Measurements from ENCODE around the gene TMEM175. TPM values are rescaled to one million over a fixed set of nuclear protein-coding genes. Genes with fewer than 3 reads are reported as not detected.

The TMEM175 gene
- total RNA-seq, 3 donors from 2014 or later: 26.2 to 32.2 (median 28.2) TPM

GRCh38 chr4:898869-899555, 33.2 kb upstream of the TMEM175 start:
- Histone ChIP-seq H3K4me3 (no peak overlapping the region), H3K4me1 (no peaks in the 10 kb centered on the region), H3K36me3 (no peaks in the 10 kb centered on the region), H3K27me3 (no peaks in the 10 kb centered on the region), H3K9me3 (no peaks in the 10 kb centered on the region), H3K27ac (no peak overlapping the region)
- TF ChIP-seq POLR2AphosphoS5 (IDR thresholded peaks at IDR 0.05): no peak
- no peak for TF ChIP-seq CTCF (IDR thresholded peaks at IDR 0.05)
- TF ChIP-seq POLR2A (IDR thresholded peaks at IDR 0.05): no peak
- intact Hi-C loops (cut with DNase I; ENCODE audit: low total_unique reads): no loop called here
- DNase-seq (ENCODE audit: low spot score in 2 of 2): no peak

- no peaks in the 10 kb centered on the region for H3K9me3 ChIP-seq
- intact Hi-C loops (cut with DNase I; ENCODE audit: low total_unique reads): no loop called here
- no peaks in the 10 kb centered on the region for H3K36me3 ChIP-seq
- H3K27ac ChIP-seq: no peak overlapping the region
- no peaks in the 10 kb centered on the region for H3K27me3 ChIP-seq
- H3K4me1 ChIP-seq: no peaks in the 10 kb centered on the region
- DNase-seq (ENCODE audit: low spot score in 2 of 2): no peak
- TF ChIP-seq POLR2A (IDR thresholded peaks at IDR 0.05) (no peak), CTCF (IDR thresholded peaks at IDR 0.05) (no peak), POLR2AphosphoS5 (IDR thresholded peaks at IDR 0.05) (no peak)
- no peak overlapping the region for H3K4me3 ChIP-seq
These were observed 32.7 kb upstream of the TMEM175 start for GRCh38 chr4:899556-899906.

GRCh38 chr4:900073-900472, 32.2 kb upstream of the TMEM175 start:
- no peak overlapping the region for H3K27ac ChIP-seq
- no peaks in the 10 kb centered on the region for H3K4me1 ChIP-seq
- DNase-seq (ENCODE audit: low spot score in 2 of 2): no peak
- no peaks in the 10 kb centered on the region for H3K27me3 ChIP-seq
- H3K36me3 ChIP-seq: no peaks in the 10 kb centered on the region
- H3K9me3 ChIP-seq: no peaks in the 10 kb centered on the region
- no peak overlapping the region for H3K4me3 ChIP-seq
- intact Hi-C loops (cut with DNase I; ENCODE audit: low total_unique reads): no loop called here
- TF ChIP-seq POLR2A (IDR thresholded peaks at IDR 0.05) (no peak), POLR2AphosphoS5 (IDR thresholded peaks at IDR 0.05) (no peak), CTCF (IDR thresholded peaks at IDR 0.05) (no peak)

- intact Hi-C loops (cut with DNase I; ENCODE audit: low total_unique reads): no loop called here
- no peak overlapping the region for H3K27ac ChIP-seq
- H3K4me1 ChIP-seq: no peaks in the 10 kb centered on the region
- H3K9me3 ChIP-seq: no peaks in the 10 kb centered on the region
- no peak overlapping the region for H3K4me3 ChIP-seq
- no peaks in the 10 kb centered on the region for H3K27me3 ChIP-seq
- no peaks in the 10 kb centered on the region for H3K36me3 ChIP-seq
- DNase-seq (ENCODE audit: low spot score in 2 of 2): no peak
- TF ChIP-seq CTCF (IDR thresholded peaks at IDR 0.05): no peak
- TF ChIP-seq POLR2A (IDR thresholded peaks at IDR 0.05): no peak
- TF ChIP-seq POLR2AphosphoS5 (IDR thresholded peaks at IDR 0.05): no peak
These were observed 31.5 kb upstream of the TMEM175 start for GRCh38 chr4:900721-901120.

GRCh38 chr4:901192-901910, 30.9 kb upstream of the TMEM175 start:
- Histone ChIP-seq H3K4me3 (no peak overlapping the region), H3K36me3 (no peaks in the 10 kb centered on the region), H3K27ac (no peak overlapping the region), H3K27me3 (no peaks in the 10 kb centered on the region), H3K9me3 (no peaks in the 10 kb centered on the region), H3K4me1 (no peaks in the 10 kb centered on the region)
- no peak for DNase-seq (ENCODE audit: low spot score in 2 of 2)
- TF ChIP-seq CTCF (IDR thresholded peaks at IDR 0.05): no peak
- TF ChIP-seq POLR2AphosphoS5 (IDR thresholded peaks at IDR 0.05): no peak
- no peak for TF ChIP-seq POLR2A (IDR thresholded peaks at IDR 0.05)
- intact Hi-C loops (cut with DNase I; ENCODE audit: low total_unique reads): no loop called here

All from breast epithelium (tissue), 4 donors.